GM18873 (cell line): ENCODE measurements around the gene ADAM8.
"Not testable (repeated sequence)": the region's sequence is repeated elsewhere in the genome, so short reads cannot be mapped to it uniquely, and the experiment has no call there.

ENCODE experiments used
- ATAC-seq: cut with Tn5 transposase; IDR thresholded peaks from one replicate; pipeline ENCODE4 v1.9.1; 2021; ENCODE audit warnings: mild to moderate bottlenecking, moderate library complexity, moderate number of reproducible peaks; ENCODE audit not compliant: unreplicated experiment, low FRiP score

ADAM8 gene

GRCh38 chr10:133270773-133271297, 5.8 kb downstream of the ADAM8 start:
- ATAC-seq = no peak

GRCh38 chr10:133270204-133270603, 6.5 kb downstream of the ADAM8 start:
- ATAC-seq = no peak

GRCh38 chr10:133269367-133269766, 7.3 kb downstream of the ADAM8 start:
- ATAC-seq = no peak

GRCh38 chr10:133268532-133268931, 8.1 kb downstream of the ADAM8 start:
- no peak for ATAC-seq

- no peak for ATAC-seq
Measured at GRCh38 chr10:133267829-133268228, 8.8 kb downstream of the ADAM8 start.

GRCh38 chr10:133267293-133267692, 9.4 kb downstream of the ADAM8 start:
- no peak for ATAC-seq

- ATAC-seq = no peak
Measured at GRCh38 chr10:133266056-133266795, 10.4 kb downstream of the ADAM8 start.

- not testable (repeated sequence) for ATAC-seq
Measured at GRCh38 chr10:133265052-133265451, 11.6 kb downstream of the ADAM8 start.

GRCh38 chr10:133264461-133264860, 12.2 kb downstream of the ADAM8 start:
- no peak for ATAC-seq

- ATAC-seq = no peak
Measured at GRCh38 chr10:133263674-133264073, 13.0 kb downstream of the ADAM8 start.

- no peak for ATAC-seq
Measured at GRCh38 chr10:133262696-133263095, 14.0 kb downstream of the ADAM8 start.

- ATAC-seq = peak; percentile 27
Measured at GRCh38 chr10:133261726-133262325, 14.8 kb downstream of the ADAM8 start.

GRCh38 chr10:133260895-133261725, 15.6 kb downstream of the ADAM8 start:
- ATAC-seq = peak; percentile 37

- ATAC-seq = no peak
Measured at GRCh38 chr10:133259602-133259989, 17.1 kb downstream of the ADAM8 start.

GRCh38 chr10:133258818-133259601, 17.7 kb downstream of the ADAM8 start:
- ATAC-seq = no peak

GRCh38 chr10:133258066-133258817, 18.4 kb downstream of the ADAM8 start:
- ATAC-seq = no peak

- no peak for ATAC-seq
Measured at GRCh38 chr10:133257489-133258065, 19.1 kb downstream of the ADAM8 start.

- ATAC-seq = no peak
Measured at GRCh38 chr10:133255323-133255722, 21.3 kb downstream of the ADAM8 start.

GRCh38 chr10:133254421-133255120, 22.1 kb downstream of the ADAM8 start:
- ATAC-seq = no peak
